ENCODE data around the gene CDKL1.
"Not testable (repeated sequence)": the region's sequence is repeated elsewhere in the genome, so short reads cannot be mapped to it uniquely, and the experiment has no call there.

CDKL1 gene

GRCh38 chr14:50356283-50356682, 40.4 kb downstream of the CDKL1 start:
- DNase-seq: not testable (repeated sequence)

DNA sequence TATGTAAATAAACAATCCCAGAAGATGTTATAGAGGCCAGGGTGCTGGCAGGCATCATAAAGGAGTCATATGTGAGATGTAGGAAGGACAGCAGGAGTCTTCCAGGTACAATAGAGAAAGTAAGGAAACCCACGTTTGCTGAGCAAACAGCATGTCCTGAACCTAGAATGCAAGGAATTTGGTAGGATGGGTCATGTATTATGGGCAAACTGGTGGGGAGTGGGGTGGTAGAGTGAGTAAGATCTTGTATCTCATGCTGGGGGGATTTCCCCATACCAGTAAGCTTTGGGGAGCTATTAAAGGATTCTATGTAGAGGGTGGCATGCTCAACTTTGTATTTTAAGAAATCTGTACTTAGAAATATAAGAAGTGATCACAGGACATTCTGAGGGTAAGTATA, 41.0 kb downstream of the CDKL1 start:
- DNase-seq: no peak

DNA sequence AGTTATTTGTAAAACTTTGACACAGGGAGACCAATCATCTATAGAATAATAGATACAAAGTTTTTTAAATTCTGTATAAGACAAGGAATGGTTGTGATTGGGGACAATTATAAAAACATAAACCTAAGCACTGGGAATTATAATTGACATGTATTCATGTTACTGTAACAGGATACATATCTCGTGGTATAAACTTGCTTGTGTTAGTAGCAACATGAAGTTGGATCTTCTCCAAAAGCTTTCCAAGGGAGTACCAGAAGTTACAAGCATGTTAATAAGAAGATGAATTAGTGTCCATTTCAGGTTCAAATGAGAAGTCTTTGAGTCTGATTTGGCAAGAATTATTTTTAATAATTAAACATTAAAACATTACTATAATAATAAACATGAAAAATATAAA, 42.2 kb downstream of the CDKL1 start:
- DNase-seq: no peak

- peak; percentile 76 for DNase-seq
Observed at GRCh38 chr14:50353126-50353525, 43.6 kb downstream of the CDKL1 start.

DNA sequence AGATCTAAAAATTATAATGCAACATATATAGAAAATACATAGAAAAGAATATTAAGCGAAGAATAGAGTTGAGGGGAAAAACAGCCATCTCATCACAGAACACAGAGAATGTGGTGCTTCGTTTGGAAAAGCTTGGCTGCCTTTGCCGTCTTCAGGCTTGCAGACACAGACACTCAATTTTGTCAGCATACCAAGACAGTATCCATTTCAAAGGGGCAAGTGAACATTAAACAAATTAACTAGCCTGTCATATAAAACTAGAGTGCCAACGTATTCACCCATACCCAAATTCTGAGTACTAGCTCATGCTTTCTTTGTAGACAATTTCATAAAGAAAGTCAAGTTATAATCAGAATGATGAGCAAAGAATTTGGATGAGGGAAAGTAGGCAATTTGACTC, 44.1 kb downstream of the CDKL1 start:
- no peak for DNase-seq

DNA sequence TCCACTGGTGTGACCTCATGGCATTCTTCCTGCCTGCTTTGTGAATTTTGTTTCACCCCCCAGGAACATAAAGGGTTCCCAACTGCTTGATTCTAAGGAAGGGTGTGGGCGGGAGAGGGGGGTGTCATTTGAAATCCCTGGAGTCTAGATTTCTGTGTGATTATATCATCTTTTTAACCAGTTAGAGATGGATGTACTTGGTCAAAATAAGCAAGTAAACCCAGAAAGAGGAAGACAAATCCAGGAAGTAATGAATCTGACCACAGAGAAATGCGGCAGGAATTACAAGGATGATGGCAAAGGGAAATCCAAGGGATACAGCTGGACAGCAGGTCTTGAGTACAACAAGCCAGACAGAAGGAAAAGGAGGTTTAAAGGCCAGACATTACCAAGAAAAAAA, 45.7 kb downstream of the CDKL1 start:
- peak; percentile 94 for DNase-seq

DNA sequence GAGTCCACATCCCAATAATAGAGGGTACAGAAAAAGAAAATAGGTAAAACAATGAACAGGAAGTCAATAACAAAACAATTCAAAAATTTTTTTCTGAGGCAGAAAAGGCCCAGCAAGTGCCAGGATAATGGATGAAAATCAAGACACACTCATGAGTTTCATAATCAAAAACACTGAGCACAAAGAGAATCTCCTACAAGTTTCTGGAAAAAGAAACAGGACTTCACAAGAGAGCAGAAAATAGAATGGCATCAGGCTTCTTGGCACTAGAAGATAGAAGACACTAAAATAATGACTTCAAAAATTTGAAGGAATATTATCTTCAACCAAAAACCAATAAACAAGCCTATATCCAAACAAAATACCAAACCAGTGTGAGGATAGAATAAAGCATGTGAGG, 47.7 kb downstream of the CDKL1 start:
- DNase-seq: no peak

DNA sequence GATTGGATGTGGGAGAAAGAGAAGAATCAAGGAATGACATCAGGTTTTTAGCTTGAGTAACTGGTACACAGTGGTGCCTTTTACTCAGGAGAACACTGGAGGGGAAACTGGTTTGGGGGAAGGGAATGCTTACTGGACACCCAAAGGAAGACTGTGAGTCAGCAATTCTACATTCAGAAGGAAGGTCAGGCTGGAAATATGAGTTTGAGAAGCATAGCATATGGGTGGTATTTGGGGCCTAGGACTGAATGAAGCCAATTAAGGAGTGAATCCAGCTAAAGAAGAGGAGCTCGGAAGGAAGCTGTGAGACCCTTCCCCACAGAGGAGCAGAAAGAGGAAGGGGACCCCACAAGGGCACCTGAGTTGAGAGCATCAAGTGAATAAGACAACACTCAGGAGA, 49.2 kb downstream of the CDKL1 start:
- DNase-seq: peak; percentile 82

DNA sequence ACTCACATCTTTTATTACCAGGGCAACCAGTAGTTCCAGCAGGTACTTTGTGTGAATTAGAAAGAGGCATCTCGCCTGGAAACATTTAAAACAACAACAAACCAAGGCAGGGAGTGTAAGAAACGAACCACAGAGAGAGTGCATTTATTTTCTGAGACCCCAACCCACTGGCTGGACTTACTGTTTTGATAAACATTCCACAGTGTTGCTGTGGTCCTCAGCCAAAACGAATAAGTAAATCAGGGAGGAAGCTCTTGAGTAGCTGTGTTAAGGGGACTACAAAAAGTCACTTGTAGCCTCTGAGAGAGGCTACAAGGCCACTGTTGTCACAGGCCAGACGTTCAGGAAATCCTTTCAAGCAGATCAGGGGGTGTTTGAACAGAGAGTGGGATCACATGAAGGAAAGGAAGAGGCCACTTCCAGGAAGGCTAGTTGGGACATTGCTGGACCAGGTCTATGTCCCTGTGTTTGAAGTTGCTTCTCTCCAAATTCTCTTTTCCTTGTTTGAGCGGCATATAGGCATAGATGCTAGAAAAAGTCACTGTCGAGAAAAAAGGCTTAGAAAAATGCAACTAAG, 50.7 kb downstream of the CDKL1 start:
- no peak for DNase-seq

DNA sequence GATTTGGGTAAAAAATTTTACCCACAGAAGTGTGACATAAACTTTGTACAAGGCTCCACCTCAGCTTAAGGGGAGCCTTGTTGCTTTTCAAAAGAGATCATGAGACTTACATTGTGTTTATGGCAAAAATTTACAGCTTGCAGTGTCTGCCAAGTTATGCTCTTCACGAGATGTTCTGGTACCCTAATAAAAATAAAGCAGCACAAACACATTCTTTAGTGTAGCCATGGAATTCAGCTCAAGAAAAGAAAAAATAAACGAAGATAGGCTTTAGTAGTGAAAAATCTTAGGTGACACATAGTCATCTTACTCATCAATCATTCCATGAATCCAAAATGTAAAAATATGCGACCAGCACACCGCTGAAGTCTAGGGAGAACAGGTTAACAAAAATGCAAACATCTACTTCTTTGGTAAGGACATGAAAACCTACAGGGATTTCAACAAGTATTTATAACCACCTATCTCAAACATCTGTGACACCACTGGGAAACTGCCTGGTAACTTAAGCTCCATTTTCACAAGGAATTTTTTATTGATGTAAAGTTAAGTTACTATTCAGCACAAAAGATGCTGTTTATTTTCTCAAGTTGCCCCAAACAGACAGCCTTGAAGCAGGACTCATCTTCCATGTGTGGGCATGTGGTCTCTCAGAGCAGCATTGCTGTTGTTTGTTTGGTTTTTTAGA, 51.7 kb downstream of the CDKL1 start:
- DNase-seq: peak; percentile 68

- DNase-seq: no peak
Observed at GRCh38 chr14:50344116-50344775, 52.4 kb downstream of the CDKL1 start.

DNA sequence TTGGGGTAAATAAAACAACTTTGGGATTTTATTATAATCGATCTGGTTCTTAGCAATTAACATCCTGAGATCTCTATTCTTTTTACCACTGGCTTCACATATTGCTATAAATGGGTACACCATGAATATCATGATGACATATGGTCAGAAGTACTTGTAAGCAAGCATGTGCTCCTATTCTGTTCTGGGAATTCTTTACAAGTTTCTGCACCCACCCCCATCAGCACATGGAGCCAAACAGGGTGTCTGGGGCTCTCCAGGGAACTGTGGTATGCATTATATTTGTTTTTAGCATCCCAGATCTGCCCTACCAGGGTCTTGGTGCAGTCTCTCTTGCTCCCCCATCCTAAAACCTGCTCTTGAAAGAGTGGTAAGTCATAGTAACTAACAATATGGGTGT, 53.2 kb downstream of the CDKL1 start:
- peak; percentile 81 for DNase-seq

GRCh38 chr14:50342221-50343078, 54.2 kb downstream of the CDKL1 start:
- DNase-seq: peak; percentile 93

- DNase-seq: no peak
Observed at GRCh38 chr14:50340963-50341362, 55.7 kb downstream of the CDKL1 start.

GRCh38 chr14:50340045-50340444, 56.6 kb downstream of the CDKL1 start:
- no peak for DNase-seq

DNA sequence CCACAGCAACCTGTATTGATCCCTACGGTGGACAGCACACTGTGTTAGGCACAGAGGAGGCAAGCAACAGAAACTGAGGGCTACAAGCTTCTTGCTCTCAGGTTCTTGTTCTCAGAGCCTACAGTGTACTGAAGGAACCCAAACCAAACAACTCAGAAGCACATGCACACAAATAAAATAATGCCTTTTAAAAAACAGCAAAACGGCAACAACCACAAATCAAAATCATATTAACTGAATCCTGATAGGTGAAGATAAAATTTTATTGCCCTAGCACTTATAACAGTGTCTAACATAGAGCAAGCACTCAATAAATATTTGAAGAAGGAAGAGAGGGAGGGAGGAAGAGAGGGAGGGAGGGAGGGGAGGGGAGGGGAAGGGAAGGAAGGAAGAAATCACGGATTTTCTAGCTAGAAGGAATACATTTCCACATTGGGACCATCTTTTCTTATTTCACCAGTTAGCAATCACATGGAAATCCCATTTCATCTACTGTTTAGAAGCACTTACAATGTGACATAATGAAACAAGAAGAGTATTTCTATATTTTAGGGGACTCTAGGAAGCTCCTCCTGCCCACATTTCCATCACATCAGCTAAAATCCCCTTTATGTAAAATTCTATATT, 57.4 kb downstream of the CDKL1 start:
- DNase-seq: no peak

DNA sequence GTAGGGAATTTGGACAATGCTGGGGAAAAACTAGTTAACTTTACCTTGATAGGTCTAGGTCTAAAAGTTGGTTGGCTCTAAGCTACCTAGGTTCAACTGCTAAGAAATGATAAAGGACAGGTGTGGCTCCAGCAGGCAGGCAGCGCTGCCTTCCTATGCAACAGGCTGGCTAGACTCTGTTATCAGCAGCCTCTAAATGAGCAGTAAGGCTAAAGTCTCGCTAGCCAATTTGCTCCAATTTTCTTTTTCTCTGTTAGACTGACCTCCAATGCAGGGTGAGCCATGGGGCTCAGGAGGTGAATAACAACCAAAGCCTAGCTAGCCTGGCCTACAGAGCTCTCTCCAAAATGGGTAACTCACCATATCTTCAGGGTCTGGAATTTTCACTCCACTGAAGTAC, 58.1 kb downstream of the CDKL1 start:
- no peak for DNase-seq

- DNase-seq: peak; percentile 60
Observed at GRCh38 chr14:50335989-50336824, 60.5 kb downstream of the CDKL1 start.

- DNase-seq: peak; percentile 93
Observed at GRCh38 chr14:50335389-50335788, 61.3 kb downstream of the CDKL1 start.

- DNase-seq: no peak
Observed at GRCh38 chr14:50334211-50334610, 62.5 kb downstream of the CDKL1 start.

- peak; percentile 93 for DNase-seq
Observed at GRCh38 chr14:50333014-50333509, 63.6 kb downstream of the CDKL1 start.

GRCh38 chr14:50331596-50331995, 65.1 kb downstream of the CDKL1 start:
- no peak for DNase-seq

Measured in fibroblast of skin of scalp (primary cell).